Uterus (tissue), 2 donors: Measurements from ENCODE around the gene KRT71.
"Not testable (repeated sequence)": the region's sequence is repeated elsewhere in the genome, so short reads cannot be mapped to it uniquely, and the experiment has no call there.

Experiments used
- POLR2A ChIP-seq, 2 donors: fragments of 450-650 bp; IDR thresholded peaks; one replicate each; pipeline ENCODE4 v1.6.1; 2016; ENCODE audit warnings: antibody characterized with exemption in 2 of 2, mild to moderate bottlenecking in 1 of 2, moderate library complexity in 1 of 2
- TF ChIP-seq, protein P1 (sequence below), 4 experiments: fragments of 200-600 bp in 2 of 4; fragments of 450-650 bp in 2 of 4; sonication (generic) in 2 of 4; IDR thresholded peaks; one replicate each; pipeline ENCODE4 v1.5.1; 2016 to 2019; ENCODE audit warnings: antibody characterized with exemption in 4 of 4, mild to moderate bottlenecking in 2 of 4, moderate library complexity in 1 of 4

DNA sequence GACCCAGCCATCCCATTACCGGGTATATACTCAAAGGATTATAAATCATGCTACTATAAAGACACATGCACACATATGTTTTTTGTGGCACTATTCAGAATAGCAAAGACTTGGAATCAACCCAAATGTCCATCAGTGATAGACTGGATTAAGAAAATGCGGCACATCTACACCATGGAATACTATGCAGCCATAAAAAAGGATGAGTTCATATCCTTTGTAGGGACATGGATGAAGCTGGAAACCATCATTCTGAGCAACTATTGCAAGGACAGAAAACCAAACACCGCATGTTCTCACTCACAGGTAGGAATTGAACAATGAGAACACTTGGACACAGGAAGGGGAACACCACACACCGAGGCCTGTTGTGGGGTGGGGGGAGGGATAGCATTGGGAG is 41.3 kb upstream of the KRT71 start:
- TF ChIP-seq, protein P1, sequence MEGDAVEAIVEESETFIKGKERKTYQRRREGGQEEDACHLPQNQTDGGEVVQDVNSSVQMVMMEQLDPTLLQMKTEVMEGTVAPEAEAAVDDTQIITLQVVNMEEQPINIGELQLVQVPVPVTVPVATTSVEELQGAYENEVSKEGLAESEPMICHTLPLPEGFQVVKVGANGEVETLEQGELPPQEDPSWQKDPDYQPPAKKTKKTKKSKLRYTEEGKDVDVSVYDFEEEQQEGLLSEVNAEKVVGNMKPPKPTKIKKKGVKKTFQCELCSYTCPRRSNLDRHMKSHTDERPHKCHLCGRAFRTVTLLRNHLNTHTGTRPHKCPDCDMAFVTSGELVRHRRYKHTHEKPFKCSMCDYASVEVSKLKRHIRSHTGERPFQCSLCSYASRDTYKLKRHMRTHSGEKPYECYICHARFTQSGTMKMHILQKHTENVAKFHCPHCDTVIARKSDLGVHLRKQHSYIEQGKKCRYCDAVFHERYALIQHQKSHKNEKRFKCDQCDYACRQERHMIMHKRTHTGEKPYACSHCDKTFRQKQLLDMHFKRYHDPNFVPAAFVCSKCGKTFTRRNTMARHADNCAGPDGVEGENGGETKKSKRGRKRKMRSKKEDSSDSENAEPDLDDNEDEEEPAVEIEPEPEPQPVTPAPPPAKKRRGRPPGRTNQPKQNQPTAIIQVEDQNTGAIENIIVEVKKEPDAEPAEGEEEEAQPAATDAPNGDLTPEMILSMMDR (IDR thresholded peaks at IDR 0.05), result not testable (repeated sequence)
- TF ChIP-seq POLR2A (IDR thresholded peaks at IDR 0.05), result not testable (repeated sequence)
